Mucosa of descending colon (tissue), 3 donors: ENCODE data around the gene MACROH2A1. TPM values are rescaled to one million over a fixed set of nuclear protein-coding genes. Genes with fewer than 3 reads are reported as not detected.
A peak's percentile ranks its signal among the peaks of the same experiment; 100 is the strongest.

Experiments used
- ATAC-seq: fragments of 200-7000 bp; cut with Tn5 transposase; one replicate; pipeline ENCODE4 v1.9.1; 2020; ENCODE audit warnings: mild to moderate bottlenecking, moderate library complexity
- DNase-seq, 3 donors: peaks; one replicate each; pipeline ENCODE4 v3.0.0-alpha.2; 2020
- H3K36me3 ChIP-seq: fragments of 200-600 bp; one replicate; pipeline ENCODE4 v1.8.0; 2021; ENCODE audit warnings: low read depth, mild to moderate bottlenecking
- H3K4me1 ChIP-seq: fragments of 200-600 bp; one replicate; pipeline ENCODE4 v1.8.0; 2021; ENCODE audit warnings: low read depth, mild to moderate bottlenecking
- H3K4me3 ChIP-seq: fragments of 200-600 bp; one replicate; pipeline ENCODE4 v1.8.0; 2021; ENCODE audit warnings: mild to moderate bottlenecking
- H3K9me3 ChIP-seq: fragments of 200-600 bp; one replicate; pipeline ENCODE4 v1.8.0; 2021; ENCODE audit warnings: mild to moderate bottlenecking
- CTCF ChIP-seq: fragments of 200-600 bp; IDR thresholded peaks from one replicate; pipeline ENCODE4 v1.8.0; 2022; ENCODE audit warnings: antibody characterized with exemption, mild to moderate bottlenecking
- intact Hi-C, 2 donors: fragments of 100-400 bp; cut with DNase I in 1 of 2; cut with micrococcal nuclease in 1 of 2; formaldehyde crosslinking; loops; one replicate each; pipeline versions ENCODE4 v1.11.0 to v1.11.1; 2022; cut with DNase I, micrococcal nuclease
- total RNA-seq, 3 donors: library from RNA; stranded (reverse); fragmentation: NEBNext Ultra II Directional in 2 of 3; extraction: Animal tissue kit (Norgen Biotek cat#: 25700) in 2 of 3; gene quantifications; one replicate each; pipeline versions ENCODE4 v1.2.1 to v1.2.4, GENCODE V29; 2021 to 2023
- donor health status: DM: no; HTN: no; CAD: no; lungs with moderate emphysema.
- donor health status: DM: no; HTN: no; CAD: no.
- donor health status: DM: no; HTN: yes; CAD: no.

The MACROH2A1 gene
- total RNA-seq, 3 donors from 2014 or later: 170 to 255 (median 243) TPM

GRCh38 chr5:135437796-135438560, 38.9 kb upstream of the MACROH2A1 start:
- no peaks in the 10 kb centered on the region for H3K36me3 ChIP-seq
- ATAC-seq: peak; percentile 27
- peak in 2 of 3 donors; percentile 55 to 66 for DNase-seq
- TF ChIP-seq CTCF: no peak
- no peaks in the 10 kb centered on the region for H3K9me3 ChIP-seq
- no peak overlapping the region for H3K4me3 ChIP-seq
- intact Hi-C loops: no loop called here
- H3K4me1 ChIP-seq: no peaks in the 10 kb centered on the region

GRCh38 chr5:135437422-135437795, 38.4 kb upstream of the MACROH2A1 start:
- TF ChIP-seq CTCF: no peak
- H3K4me1 ChIP-seq: no peaks in the 10 kb centered on the region
- DNase-seq (peak in 1 of 3 donors; percentile 29), ATAC-seq (peak; percentile 22)
- intact Hi-C loops: no loop called here
- no peaks in the 10 kb centered on the region for H3K36me3 ChIP-seq
- no peaks in the 10 kb centered on the region for H3K9me3 ChIP-seq
- no peak overlapping the region for H3K4me3 ChIP-seq

DNA sequence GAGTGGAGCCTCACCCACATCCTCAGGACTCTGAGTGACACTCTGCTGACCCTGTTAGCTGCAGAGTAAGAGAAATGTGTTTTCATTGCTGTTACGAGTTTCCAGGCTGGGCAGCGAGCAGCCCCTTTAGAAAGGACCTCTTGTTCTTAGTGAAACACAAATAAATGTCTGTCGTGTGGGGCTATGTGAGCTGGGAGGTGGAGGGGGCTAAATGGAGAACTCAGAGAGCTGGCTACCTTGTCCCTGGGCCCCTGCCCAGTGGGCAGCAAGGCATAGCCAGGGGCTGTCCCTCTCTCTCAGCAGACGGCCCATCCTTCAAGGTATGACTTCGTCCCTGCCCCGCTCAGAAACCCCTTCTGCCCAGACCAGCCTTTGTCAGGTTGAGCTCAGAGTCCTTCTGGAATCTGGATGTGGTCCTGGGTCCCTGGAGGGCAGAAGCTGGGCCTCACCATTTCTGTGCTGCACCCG, 38.0 kb upstream of the MACROH2A1 start:
- ATAC-seq (no peak), DNase-seq (no peak)
- intact Hi-C loops: no loop called here
- no peaks in the 10 kb centered on the region for H3K4me1 ChIP-seq
- no peaks in the 10 kb centered on the region for H3K36me3 ChIP-seq
- no peaks in the 10 kb centered on the region for H3K9me3 ChIP-seq
- no peak for TF ChIP-seq CTCF
- H3K4me3 ChIP-seq: no peak overlapping the region

GRCh38 chr5:135435467-135436330, 36.7 kb upstream of the MACROH2A1 start:
- no peak for TF ChIP-seq CTCF
- Histone ChIP-seq H3K4me1 (no peaks in the 10 kb centered on the region), H3K36me3 (no peaks in the 10 kb centered on the region), H3K4me3 (no peak overlapping the region), H3K9me3 (no peaks in the 10 kb centered on the region)
- DNase-seq: no peak
- no peak for ATAC-seq
- intact Hi-C loops: no loop called here

DNA sequence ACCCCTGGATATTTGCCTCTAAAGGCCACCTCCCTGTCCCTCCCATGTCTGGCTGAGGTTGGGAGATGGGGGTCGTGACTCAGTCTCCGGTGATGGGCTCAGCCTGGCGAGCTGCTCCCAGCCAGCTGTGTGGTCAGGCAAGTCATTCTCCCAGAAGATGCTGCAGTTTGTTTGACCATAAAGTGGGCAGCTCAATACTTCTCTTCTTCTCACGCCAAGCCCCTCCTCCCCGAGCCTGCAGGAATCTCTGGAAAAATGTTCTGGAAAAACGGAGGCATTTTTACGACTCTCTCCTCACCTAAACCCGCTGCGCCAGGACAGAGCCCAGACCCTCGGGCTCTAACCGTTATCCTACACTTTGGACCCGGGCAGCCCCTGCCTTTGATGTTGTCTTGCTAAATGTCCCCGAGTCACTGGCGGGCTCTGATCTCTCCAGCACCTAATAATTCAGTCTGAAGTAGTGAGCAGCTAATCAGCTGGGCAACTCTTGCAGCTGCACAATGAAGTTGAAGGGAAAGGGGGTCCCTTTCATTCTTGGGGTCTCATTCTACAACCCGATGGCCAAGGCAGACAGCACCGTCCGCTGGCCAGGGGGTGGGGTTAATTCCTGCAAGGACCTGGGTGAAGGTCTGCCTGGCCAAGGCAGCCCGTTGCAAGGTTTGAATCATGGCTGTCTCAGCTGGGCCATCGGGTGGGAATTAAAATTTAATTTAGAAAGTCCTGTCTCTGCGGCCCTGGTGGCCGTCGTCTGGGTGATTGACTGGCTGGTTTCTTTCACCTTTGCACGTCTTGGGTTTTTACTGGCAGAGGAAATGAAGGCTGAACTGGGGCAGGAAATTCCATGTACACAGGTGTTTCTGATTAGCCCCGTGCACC, 35.8 kb upstream of the MACROH2A1 start:
- no peak for TF ChIP-seq CTCF
- ATAC-seq (no peak), DNase-seq (no peak)
- Histone ChIP-seq H3K4me3 (no peak overlapping the region), H3K36me3 (no peaks in the 10 kb centered on the region), H3K9me3 (no peaks in the 10 kb centered on the region), H3K4me1 (no peaks in the 10 kb centered on the region)
- intact Hi-C loops: no loop called here
